OCI-LY3 (cell line): ENCODE data around the gene PID1.

Experiments
- H2AFZ ChIP-seq: fragments of 200-600, 300-600 bp; shearing (Covaris generic); 2 replicates; pipeline ENCODE4 v1.6.0; 2014; ENCODE audit warnings: antibody characterized with exemption, low read depth, low read length
- H3K27ac ChIP-seq: fragments of 200-600, 300-600 bp; sonication (generic); 2 replicates; pipeline ENCODE4 v1.5.1; 2014; ENCODE audit warnings: mild to moderate bottlenecking, low read length, moderate library complexity, mixed read lengths
- H3K27me3 ChIP-seq: fragments of 200-600, 300-600 bp; sonication (generic); 2 replicates; pipeline ENCODE4 v1.6.1; 2014; ENCODE audit warnings: low read depth, low read length, mixed read lengths
- H3K36me3 ChIP-seq: fragments of 200-600, 300-600 bp; sonication (generic); replicated peaks from 2 replicates; pipeline ENCODE3; 2014; ENCODE audit warnings: low read depth, low read length, mixed read lengths
- H3K4me1 ChIP-seq: fragments of 300-600, 200-600 bp; sonication (generic); 2 replicates; pipeline ENCODE4 v1.6.1; 2014; ENCODE audit warnings: low read length, mixed read lengths
- H3K4me2 ChIP-seq: fragments of 200-600, 300-600 bp; sonication (generic); 2 replicates; pipeline ENCODE4 v1.6.1; 2014; ENCODE audit warnings: low read length, mixed read lengths
- H3K4me3 ChIP-seq: fragments of 300-600, 200-600 bp; sonication (generic); 2 replicates; pipeline ENCODE4 v1.5.1; 2014; ENCODE audit warnings: antibody characterized with exemption, mild to moderate bottlenecking, low read length, moderate library complexity
- H3K79me2 ChIP-seq: fragments of 300-600, 200-600 bp; shearing (Covaris generic); 2 replicates; pipeline ENCODE4 v1.6.1; 2014; ENCODE audit warnings: mild to moderate bottlenecking, low read length, mixed read lengths
- H3K9ac ChIP-seq: fragments of 300-600, 200-600 bp; shearing (Covaris generic); 2 replicates; pipeline ENCODE4 v1.6.0; 2014; ENCODE audit warnings: mild to moderate bottlenecking, low read length, moderate library complexity
- H3K9me3 ChIP-seq: fragments of 200-600, 300-600 bp; shearing (Covaris generic); 2 replicates; pipeline ENCODE4 v1.6.1; 2014; ENCODE audit warnings: low read length, mixed read lengths; ENCODE audit not compliant: insufficient read depth
- H4K20me1 ChIP-seq: fragments of 200-600, 300-600 bp; sonication (generic); 2 replicates; pipeline ENCODE4 v1.6.1; 2016; ENCODE audit warnings: low read length, mixed read lengths; ENCODE audit not compliant: insufficient read depth
- CTCF ChIP-seq: fragments of 200-600, 300-600 bp; sonication (generic); IDR thresholded peaks from 2 replicates; pipeline ENCODE4 v1.5.1; 2014; ENCODE audit warnings: antibody characterized with exemption, low read length, low read depth
- EZH2phosphoT487 ChIP-seq: fragments of 200-600 bp; shearing (Covaris generic); IDR thresholded peaks from 2 replicates; pipeline ENCODE4 v1.6.1; 2018; ENCODE audit warnings: antibody characterized with exemption, mixed run types, low read depth

The PID1 gene

DNA sequence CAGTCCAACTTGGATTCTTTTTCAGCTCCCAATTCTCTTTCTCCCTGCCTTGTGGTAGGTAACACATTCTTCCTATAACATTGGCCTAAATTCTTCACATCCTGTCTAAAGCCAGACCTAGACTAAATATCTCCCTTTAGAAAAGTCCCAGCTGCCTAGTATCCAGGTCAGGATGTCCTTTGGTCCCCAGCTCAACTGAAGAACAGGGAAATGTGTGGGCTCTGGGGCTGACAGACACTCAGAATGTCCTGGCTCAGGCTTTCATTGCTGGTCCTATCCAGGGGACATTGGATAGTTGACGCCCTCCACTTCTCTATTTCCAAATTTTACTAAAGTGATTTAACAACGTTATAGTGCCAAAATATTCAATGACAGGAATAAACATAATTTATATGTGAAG is 219.3 kb downstream of the PID1 start:
- Histone ChIP-seq H3K9ac (no peak overlapping the region), H3K9me3 (no peaks in the 10 kb centered on the region), H3K4me1 (no peaks in the 10 kb centered on the region), H4K20me1 (no peaks in the 10 kb centered on the region), H3K4me3 (no peak overlapping the region), H3K36me3 (no peaks in the 10 kb centered on the region), H3K27me3 (no peaks in the 10 kb centered on the region), H2AFZ (no peak overlapping the region), H3K4me2 (no peak overlapping the region), H3K27ac (no peak overlapping the region), H3K79me2 (no peaks in the 10 kb centered on the region)
- TF ChIP-seq EZH2phosphoT487 (no peak), CTCF (no peak)

- Histone ChIP-seq H3K9me3 (no peaks in the 10 kb centered on the region), H3K79me2 (no peaks in the 10 kb centered on the region), H3K9ac (no peak overlapping the region), H3K27ac (no peak overlapping the region), H3K27me3 (no peaks in the 10 kb centered on the region), H4K20me1 (no peaks in the 10 kb centered on the region), H3K4me1 (no peaks in the 10 kb centered on the region), H3K36me3 (no peaks in the 10 kb centered on the region), H3K4me3 (no peak overlapping the region), H2AFZ (no peak overlapping the region), H3K4me2 (no peak overlapping the region)
- no peak for TF ChIP-seq EZH2phosphoT487
- TF ChIP-seq CTCF: no peak
These were observed 221.0 kb downstream of the PID1 start for GRCh38 chr2:229050133-229050532.

DNA sequence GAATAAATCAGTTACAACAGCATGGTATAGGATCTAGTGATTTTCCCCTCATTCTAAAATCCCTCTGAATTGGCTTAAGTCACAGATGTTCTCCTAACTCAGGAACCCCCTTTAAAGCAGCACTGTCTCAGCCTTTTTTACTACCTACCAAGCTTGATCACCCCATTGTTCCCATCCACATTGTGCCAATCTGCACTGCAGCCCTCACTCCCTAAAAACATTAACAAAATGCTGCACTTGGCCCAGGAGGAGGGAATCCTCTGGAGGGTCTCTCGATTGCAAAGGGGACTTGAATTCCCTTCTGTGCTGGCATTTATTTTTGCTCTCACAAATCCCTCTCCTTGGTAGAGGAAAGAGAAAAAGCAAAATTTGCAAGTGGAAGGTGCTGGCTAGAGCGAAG is 223.0 kb downstream of the PID1 start:
- H3K9ac ChIP-seq: no peak overlapping the region
- no peaks in the 10 kb centered on the region for H3K36me3 ChIP-seq
- no peak overlapping the region for H3K27ac ChIP-seq
- no peak overlapping the region for H3K4me2 ChIP-seq
- no peaks in the 10 kb centered on the region for H3K27me3 ChIP-seq
- TF ChIP-seq EZH2phosphoT487: no peak
- TF ChIP-seq CTCF: no peak
- H3K4me3 ChIP-seq: no peak overlapping the region
- no peaks in the 10 kb centered on the region for H3K79me2 ChIP-seq
- H2AFZ ChIP-seq: no peak overlapping the region
- H3K4me1 ChIP-seq: no peaks in the 10 kb centered on the region
- H4K20me1 ChIP-seq: no peaks in the 10 kb centered on the region
- no peaks in the 10 kb centered on the region for H3K9me3 ChIP-seq

DNA sequence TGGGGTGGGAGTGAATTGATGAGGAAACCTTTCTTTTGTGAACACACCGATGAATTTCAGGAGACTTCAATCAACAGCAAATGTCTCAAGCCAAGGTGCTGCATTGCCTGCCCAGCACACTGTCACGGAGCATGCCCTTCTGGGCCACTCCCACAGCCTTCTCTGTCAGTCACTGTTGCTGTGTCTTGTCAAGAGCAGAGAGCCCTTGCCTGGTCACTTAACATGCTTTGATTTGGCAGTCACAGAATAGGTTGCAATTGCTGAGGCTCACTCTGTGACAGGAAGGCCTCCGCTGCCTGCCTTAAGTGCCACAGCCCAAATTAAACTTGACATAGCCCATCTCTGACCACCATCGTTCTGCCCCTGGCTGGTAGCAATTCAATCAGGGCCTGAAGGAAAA is 225.4 kb downstream of the PID1 start:
- no peaks in the 10 kb centered on the region for H3K36me3 ChIP-seq
- H3K4me2 ChIP-seq: no peak overlapping the region
- no peak overlapping the region for H2AFZ ChIP-seq
- H3K27ac ChIP-seq: no peak overlapping the region
- H3K9me3 ChIP-seq: no peaks in the 10 kb centered on the region
- H4K20me1 ChIP-seq: no peaks in the 10 kb centered on the region
- no peaks in the 10 kb centered on the region for H3K79me2 ChIP-seq
- no peak for TF ChIP-seq EZH2phosphoT487
- no peak for TF ChIP-seq CTCF
- H3K27me3 ChIP-seq: no peaks in the 10 kb centered on the region
- no peak overlapping the region for H3K9ac ChIP-seq
- H3K4me1 ChIP-seq: no peaks in the 10 kb centered on the region
- H3K4me3 ChIP-seq: no peak overlapping the region
